CD4-positive, alpha-beta T cell (primary cell): ENCODE measurements around the gene SCUBE1. TPM values are rescaled to one million over a fixed set of nuclear protein-coding genes. Genes with fewer than 3 reads are reported as not detected.

Experiments used
- ATAC-seq: fragments of 200-7000 bp; cut with Tn5 transposase; one replicate; pipeline ENCODE4 v1.10.0; 2022; ENCODE audit warnings: mild to moderate bottlenecking; ENCODE audit not compliant: poor library complexity
- CTCF ChIA-PET: fragments of 350-600 bp; sonication (Branson Sonifier 250); formaldehyde crosslinking; loops from one replicate; lab custom pipeline; 2021; ENCODE audit warnings: antibody characterized with exemption, inconsistent platforms; lab: Charles Lee
- POLR2A ChIA-PET: fragments of 350-600 bp; sonication (Branson Sonifier 250); formaldehyde crosslinking; loops from one replicate; lab custom pipeline; 2021; ENCODE audit warnings: antibody characterized with exemption, inconsistent platforms; lab: Charles Lee
- DNase-seq, 14 experiments: peaks; one replicate each; pipeline ENCODE4 v3.0.0-alpha.2; 2013 to 2020; ENCODE audit warnings: mixed read lengths in 2 of 14
- H3K27ac ChIP-seq, 2 donors: one replicate each; pipeline versions ENCODE4 v1.5.1 to v1.7.0; 2013; ENCODE audit warnings: low read length in 2 of 2, low read depth in 1 of 2, mild to moderate bottlenecking in 1 of 2
- H3K27me3 ChIP-seq, 2 experiments: 1 replicate in 1 of 2; 2 replicates in 1 of 2; pipeline versions ENCODE4 v1.6.1 to v1.7.0; 2013; ENCODE audit warnings: low read length in 2 of 2, control low read depth in 1 of 2, mild to moderate bottlenecking in 1 of 2, moderate library complexity in 1 of 2; ENCODE audit not compliant: insufficient read depth in 2 of 2, control insufficient read depth in 1 of 2
- H3K36me3 ChIP-seq: one replicate; pipeline ENCODE4 v1.6.1; 2013; ENCODE audit warnings: low read length, control low read depth; ENCODE audit not compliant: insufficient read depth
- H3K4me1 ChIP-seq: one replicate; pipeline ENCODE4 v1.6.1; 2013; ENCODE audit warnings: low read length, control low read depth; ENCODE audit not compliant: insufficient read depth
- H3K4me3 ChIP-seq: one replicate; pipeline ENCODE4 v1.5.1; 2013; ENCODE audit warnings: mild to moderate bottlenecking, low read length, moderate library complexity
- H3K9me3 ChIP-seq, 2 experiments: 1 replicate in 1 of 2; 2 replicates in 1 of 2; pipeline versions ENCODE4 v1.6.1 to v1.7.0; 2013; ENCODE audit warnings: low read length in 2 of 2, mild to moderate bottlenecking in 2 of 2, control low read depth in 1 of 2, moderate library complexity in 1 of 2; ENCODE audit not compliant: control insufficient read depth in 1 of 2, insufficient read depth in 1 of 2
- H3K27ac Mint-ChIP-seq: one replicate; pipeline ENCODE4 v1.8.0; 2020; ENCODE audit warnings: mixed read lengths
- H3K27me3 Mint-ChIP-seq: one replicate; pipeline ENCODE4 v1.8.0; 2021; ENCODE audit warnings: mixed read lengths
- H3K36me3 Mint-ChIP-seq: one replicate; pipeline ENCODE4 v1.8.0; 2021; ENCODE audit warnings: low read depth, mixed read lengths
- H3K4me1 Mint-ChIP-seq: one replicate; pipeline ENCODE4 v1.8.0; 2021; ENCODE audit warnings: low read depth, mixed read lengths
- H3K4me3 Mint-ChIP-seq: one replicate; pipeline ENCODE4 v1.8.0; 2020; ENCODE audit warnings: mild to moderate bottlenecking, mixed read lengths
- H3K9me3 Mint-ChIP-seq: one replicate; pipeline ENCODE4 v1.8.0; 2020; ENCODE audit warnings: mixed read lengths
- CTCF ChIP-seq: fragments of 200-600 bp; IDR thresholded peaks from one replicate; pipeline ENCODE4 v1.8.0; 2022; ENCODE audit warnings: antibody characterized with exemption, mild to moderate bottlenecking
- intact Hi-C, 2 experiments: fragments of 100-400 bp; cut with DNase I in 1 of 2; cut with micrococcal nuclease in 1 of 2; formaldehyde crosslinking; loops; one replicate each; pipeline versions ENCODE4 v1.15.1 to v1.9.0; 2023 to 2025; cut with DNase I, micrococcal nuclease
- total RNA-seq, 174 experiments: library from RNA in 2 of 174; stranded (reverse) in 2 of 174; gene quantifications; one replicate each; pipeline ENCODE4 v1.2.3 and lab custom pipeline; 2021 to 2026

SCUBE1 gene
- total RNA-seq, 2 experiments from 2014 or later = not detected

GRCh38 chr22:43227239-43227630 is 115.9 kb downstream of the SCUBE1 start:
- H3K27me3 ChIP-seq = no peaks in the 10 kb centered on the region
- intact Hi-C loops = no loop called here
- ChIA-PET POLR2A (no interaction called here), CTCF (interaction anchor here (1.9 kb wide), 1 partner anchor 119 kb away, joined by 6 read pairs; no protein-coding TSS in a partner anchor)
- Mint-ChIP-seq H3K4me3 (no peak overlapping the region), H3K4me1 (peaks cover 5% of the 10 kb centered on the region), H3K27ac (no peak overlapping the region), H3K9me3 (no peaks in the 10 kb centered on the region), H3K27me3 (peaks cover 10% of the 10 kb centered on the region), H3K36me3 (no peaks in the 10 kb centered on the region)
- H3K4me3 ChIP-seq = no peak overlapping the region
- H3K4me1 ChIP-seq = peaks cover 6% of the 10 kb centered on the region
- ATAC-seq (no peak), DNase-seq (no peak)
- no peaks in the 10 kb centered on the region for H3K36me3 ChIP-seq
- TF ChIP-seq CTCF = no peak
- H3K9me3 ChIP-seq = no peaks in the 10 kb centered on the region
- H3K27ac ChIP-seq = no peak overlapping the region

GRCh38 chr22:43226377-43227238 is 116.6 kb downstream of the SCUBE1 start:
- ChIA-PET CTCF (interaction anchor here (1.9 kb wide), 1 partner anchor 120 kb away, joined by 6 read pairs; no protein-coding TSS in a partner anchor), POLR2A (no interaction called here)
- H3K27ac ChIP-seq = no peak overlapping the region
- H3K27me3 Mint-ChIP-seq = peaks cover 10% of the 10 kb centered on the region
- ATAC-seq (no peak), DNase-seq (no peak)
- H3K9me3 ChIP-seq = no peaks in the 10 kb centered on the region
- no peaks in the 10 kb centered on the region for H3K27me3 ChIP-seq
- TF ChIP-seq CTCF = no peak
- H3K4me3 Mint-ChIP-seq = no peak overlapping the region
- no peaks in the 10 kb centered on the region for H3K36me3 Mint-ChIP-seq
- peaks cover 5% of the 10 kb centered on the region for H3K4me1 Mint-ChIP-seq
- no peak overlapping the region for H3K4me3 ChIP-seq
- peaks cover 6% of the 10 kb centered on the region for H3K4me1 ChIP-seq
- intact Hi-C loops = no loop called here
- no peaks in the 10 kb centered on the region for H3K9me3 Mint-ChIP-seq
- H3K36me3 ChIP-seq = no peaks in the 10 kb centered on the region
- no peak overlapping the region for H3K27ac Mint-ChIP-seq

- POLR2A ChIA-PET = no interaction called here
Observed at GRCh38 chr22:43225609-43226008, 117.6 kb downstream of the SCUBE1 start.

More at GRCh38 chr22:43225609-43226008, 117.6 kb downstream of the SCUBE1 start:
- Mint-ChIP-seq H3K4me3 (no peak overlapping the region), H3K4me1 (no peaks in the 10 kb centered on the region), H3K27me3 (peaks cover 4% of the 10 kb centered on the region), H3K27ac (no peak overlapping the region), H3K9me3 (no peaks in the 10 kb centered on the region), H3K36me3 (no peaks in the 10 kb centered on the region)
- Histone ChIP-seq H3K4me3 (no peak overlapping the region), H3K9me3 (no peaks in the 10 kb centered on the region), H3K27me3 (no peaks in the 10 kb centered on the region), H3K4me1 (no peaks in the 10 kb centered on the region), H3K36me3 (no peaks in the 10 kb centered on the region), H3K27ac (no peak overlapping the region)
- intact Hi-C loops = no loop called here
- CTCF ChIA-PET = no interaction called here
- no peak for TF ChIP-seq CTCF
- DNase-seq (no peak), ATAC-seq (no peak)
